ENCODE data around the gene TMEM108.

- TF ChIP-seq EZH2 (IDR thresholded peaks at IDR 0.05; ENCODE audit: low read length, missing control alignments) (no peak), CTCF (conservative IDR thresholded peaks at IDR 0.05 in 1 of 2, IDR thresholded peaks at IDR 0.05 in 1 of 2; ENCODE audit: low read depth in 1 of 2, low read length in 2 of 2) (no peak)
Observed at GRCh38 chr3:133380481-133381225, 342.5 kb downstream of the TMEM108 start.
